MM.1S (cell line): ENCODE measurements around the gene C9orf152.

ENCODE experiments used
- DNase-seq: peaks from one replicate; pipeline ENCODE4 v3.0.0-alpha.2; 2015
- H2AFZ ChIP-seq: fragments of 300-600 bp; sonication (generic); 2 replicates; pipeline ENCODE4 v1.6.0; 2016; ENCODE audit warnings: antibody characterized with exemption, low read length
- H3F3A ChIP-seq: fragments of 300-600 bp; sonication (generic); 2 replicates; pipeline ENCODE4 v1.6.1; 2016; ENCODE audit warnings: mild to moderate bottlenecking, antibody characterized with exemption, low read length, moderate library complexity, mixed read lengths; ENCODE audit not compliant: insufficient read depth
- H3K27ac ChIP-seq: fragments of 300-600 bp; sonication (generic); 2 replicates; pipeline ENCODE4 v1.5.1; 2016; ENCODE audit warnings: mild to moderate bottlenecking, low read length
- H3K27me3 ChIP-seq: fragments of 300-600 bp; sonication (generic); replicated peaks from 2 replicates; pipeline ENCODE4 v1.6.0; 2016; ENCODE audit warnings: low read length; ENCODE audit not compliant: insufficient read depth
- H3K36me3 ChIP-seq: fragments of 300-600 bp; sonication (generic); replicated peaks from 2 replicates; pipeline ENCODE4 v1.6.1; 2016; ENCODE audit warnings: mild to moderate bottlenecking, low read length, mixed read lengths; ENCODE audit not compliant: insufficient read depth
- H3K4me1 ChIP-seq: fragments of 300-600 bp; sonication (generic); 2 replicates; pipeline ENCODE4 v1.6.1; 2016; ENCODE audit warnings: low read length, mixed read lengths
- H3K4me2 ChIP-seq: fragments of 300-600 bp; sonication (generic); 2 replicates; pipeline ENCODE4 v1.6.0; 2016; ENCODE audit warnings: low read depth, low read length
- H3K4me3 ChIP-seq: fragments of 300-600 bp; sonication (generic); 2 replicates; pipeline ENCODE4 v1.5.1; 2016; ENCODE audit warnings: low read length, mixed read lengths
- H3K79me2 ChIP-seq: fragments of 300-600 bp; sonication (generic); 2 replicates; pipeline ENCODE4 v1.6.1; 2016; ENCODE audit warnings: mixed run types, low read length, mixed read lengths
- H3K9ac ChIP-seq: fragments of 300-600 bp; sonication (generic); 2 replicates; pipeline ENCODE4 v1.6.1; 2016; ENCODE audit warnings: low read length, mixed read lengths
- H3K9me2 ChIP-seq: fragments of 300-600 bp; sonication (generic); replicated peaks from 2 replicates; pipeline ENCODE4 v1.6.1; 2016; ENCODE audit warnings: mild to moderate bottlenecking, low read length, mixed read lengths; ENCODE audit not compliant: insufficient read depth
- H3K9me3 ChIP-seq: fragments of 300-600 bp; sonication (generic); replicated peaks from 2 replicates; pipeline ENCODE4 v1.6.1; 2016; ENCODE audit warnings: mild to moderate bottlenecking, low read length, mixed read lengths; ENCODE audit not compliant: insufficient read depth
- H4K20me1 ChIP-seq: fragments of 300-600 bp; sonication (generic); 2 replicates; pipeline ENCODE4 v1.6.1; 2016; ENCODE audit warnings: mild to moderate bottlenecking, low read length, moderate library complexity, mixed read lengths; ENCODE audit not compliant: insufficient read depth
- CTCF ChIP-seq: fragments of 300-600 bp; sonication (generic); IDR thresholded peaks from 2 replicates; pipeline ENCODE4 v1.5.1; 2016; ENCODE audit warnings: antibody characterized with exemption, low read length, mixed read lengths
- EZH2 ChIP-seq: fragments of 300-600 bp; sonication (generic); optimal IDR thresholded peaks from 2 replicates; pipeline ENCODE3; 2017; ENCODE audit warnings: low read depth, mild to moderate bottlenecking, antibody characterized with exemption, low read length, mixed read lengths
- EZH2phosphoT487 ChIP-seq: fragments of 300-600 bp; sonication (generic); IDR thresholded peaks from 2 replicates; pipeline ENCODE4 v1.6.1; 2018; ENCODE audit warnings: antibody characterized with exemption, low read length

C9orf152 gene

GRCh38 chr9:110175275-110175968 lies 32.5 kb downstream of the C9orf152 start:
- Histone ChIP-seq H2AFZ (no peak overlapping the region), H3K4me1 (peaks cover 8% of the 10 kb centered on the region), H4K20me1 (no peaks in the 10 kb centered on the region), H3K79me2 (peaks cover 18% of the 10 kb centered on the region), H3K9me3 (no peaks in the 10 kb centered on the region), H3K4me2 (no peak overlapping the region), H3K4me3 (no peak overlapping the region), H3K27me3 (no peaks in the 10 kb centered on the region), H3K36me3 (peaks cover 1% of the 10 kb centered on the region; the same call in 1 of the 2 replicates), H3K9me2 (no peaks in the 10 kb centered on the region), H3F3A (peaks cover 20% of the 10 kb centered on the region; the same call in 1 of the 2 replicates), H3K27ac (no peak overlapping the region), H3K9ac (no peak overlapping the region)
- DNase-seq: no peak
- no peak for TF ChIP-seq EZH2phosphoT487
- TF ChIP-seq CTCF: no peak
- TF ChIP-seq EZH2: no peak

- no peak overlapping the region for H3K4me3 ChIP-seq
- no peak overlapping the region for H3K9ac ChIP-seq
- H3K9me2 ChIP-seq: no peaks in the 10 kb centered on the region
- H3K27me3 ChIP-seq: no peaks in the 10 kb centered on the region
- no peaks in the 10 kb centered on the region for H3K9me3 ChIP-seq
- no peak overlapping the region for H3K27ac ChIP-seq
- TF ChIP-seq EZH2phosphoT487: no peak
- TF ChIP-seq CTCF: no peak
- no peak for TF ChIP-seq EZH2
- no peak overlapping the region for H3K4me2 ChIP-seq
- H4K20me1 ChIP-seq: 0 out of 2 replicates have a peak, but pooled peaks cover 3% of the 10 kb centered on the region
- H2AFZ ChIP-seq: no peak overlapping the region
- no peaks in the 10 kb centered on the region for H3K4me1 ChIP-seq
- peaks cover 39% of the 10 kb centered on the region for H3K79me2 ChIP-seq
- peaks cover 18% of the 10 kb centered on the region; the same call in 1 of the 2 replicates for H3F3A ChIP-seq
- peaks cover 21% of the 10 kb centered on the region for H3K36me3 ChIP-seq
- DNase-seq: no peak
These were observed 34.7 kb downstream of the C9orf152 start for GRCh38 chr9:110173322-110173642.

- Histone ChIP-seq H3K9me2 (no peaks in the 10 kb centered on the region), H3F3A (peaks cover 12% of the 10 kb centered on the region; the same call in 1 of the 2 replicates), H3K36me3 (peaks cover 26% of the 10 kb centered on the region), H3K4me2 (no peak overlapping the region), H2AFZ (no peak overlapping the region), H3K9ac (no peak overlapping the region), H4K20me1 (peaks cover 11% of the 10 kb centered on the region; the same call in 1 of the 2 replicates), H3K27ac (no peak overlapping the region), H3K27me3 (no peaks in the 10 kb centered on the region), H3K4me1 (no peaks in the 10 kb centered on the region), H3K4me3 (no peak overlapping the region), H3K79me2 (peaks cover 65% of the 10 kb centered on the region), H3K9me3 (no peaks in the 10 kb centered on the region)
- no peak for TF ChIP-seq CTCF
- TF ChIP-seq EZH2phosphoT487: no peak
- no peak for TF ChIP-seq EZH2
- no peak for DNase-seq
These were observed 37.4 kb downstream of the C9orf152 start for GRCh38 chr9:110170357-110171257.
